ENCODE data around the gene LACTB.

Gene LACTB

DNA sequence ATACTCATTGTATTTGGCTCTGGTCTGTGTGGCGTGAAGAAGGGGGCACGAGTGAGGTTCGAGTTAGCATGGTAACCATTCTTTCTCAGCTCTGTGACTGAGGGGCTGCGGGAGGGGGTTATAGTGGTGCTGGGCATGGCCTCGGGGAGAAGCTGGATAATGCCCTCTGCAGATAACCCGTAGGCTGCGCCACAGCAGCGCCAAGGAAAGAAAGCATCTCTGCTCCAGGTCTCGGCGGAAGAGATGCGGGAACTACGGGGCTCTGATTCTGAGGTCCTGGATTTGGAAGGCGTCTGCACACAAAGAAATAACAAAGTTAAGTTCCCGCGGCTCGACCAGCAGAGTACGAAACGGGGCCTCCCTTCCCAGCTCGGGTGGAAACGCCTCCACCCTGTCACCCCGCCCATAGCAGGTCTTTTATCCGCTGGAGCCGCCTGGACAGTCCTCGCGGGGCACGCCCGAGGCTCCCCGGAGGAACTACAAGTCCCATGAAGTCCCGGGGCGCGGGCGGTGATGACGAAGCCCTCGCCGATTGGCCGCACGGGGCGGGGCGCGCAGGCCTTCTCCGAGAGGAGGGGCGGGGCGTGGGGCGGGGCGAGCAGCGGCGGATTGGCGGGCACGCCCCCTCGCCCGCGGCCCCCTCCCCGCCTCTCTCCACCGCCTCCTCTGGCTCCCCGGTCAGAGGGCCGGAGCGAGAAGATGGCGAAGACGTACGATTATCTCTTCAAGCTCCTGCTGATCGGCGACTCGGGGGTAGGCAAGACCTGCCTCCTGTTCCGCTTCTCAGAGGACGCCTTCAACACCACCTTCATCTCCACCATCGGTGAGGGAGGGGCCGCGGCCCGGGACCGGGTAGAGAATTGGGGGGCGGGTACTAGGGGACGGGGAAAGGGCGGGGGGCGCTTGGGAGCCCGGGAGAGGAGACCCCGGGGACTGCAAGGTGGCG, 67.5 kb downstream of the LACTB start, which contains the start of gene RAB8B:
TSS of gene RAB8B (plus strand) at position 681 of the 946 bp plus-strand sequence. CDS start at position 700, 19 bp downstream.
- DNase-seq (ENCODE audit: extremely low read depth, low read depth) = peak; percentile 91
- TF ChIP-seq, protein P1, sequence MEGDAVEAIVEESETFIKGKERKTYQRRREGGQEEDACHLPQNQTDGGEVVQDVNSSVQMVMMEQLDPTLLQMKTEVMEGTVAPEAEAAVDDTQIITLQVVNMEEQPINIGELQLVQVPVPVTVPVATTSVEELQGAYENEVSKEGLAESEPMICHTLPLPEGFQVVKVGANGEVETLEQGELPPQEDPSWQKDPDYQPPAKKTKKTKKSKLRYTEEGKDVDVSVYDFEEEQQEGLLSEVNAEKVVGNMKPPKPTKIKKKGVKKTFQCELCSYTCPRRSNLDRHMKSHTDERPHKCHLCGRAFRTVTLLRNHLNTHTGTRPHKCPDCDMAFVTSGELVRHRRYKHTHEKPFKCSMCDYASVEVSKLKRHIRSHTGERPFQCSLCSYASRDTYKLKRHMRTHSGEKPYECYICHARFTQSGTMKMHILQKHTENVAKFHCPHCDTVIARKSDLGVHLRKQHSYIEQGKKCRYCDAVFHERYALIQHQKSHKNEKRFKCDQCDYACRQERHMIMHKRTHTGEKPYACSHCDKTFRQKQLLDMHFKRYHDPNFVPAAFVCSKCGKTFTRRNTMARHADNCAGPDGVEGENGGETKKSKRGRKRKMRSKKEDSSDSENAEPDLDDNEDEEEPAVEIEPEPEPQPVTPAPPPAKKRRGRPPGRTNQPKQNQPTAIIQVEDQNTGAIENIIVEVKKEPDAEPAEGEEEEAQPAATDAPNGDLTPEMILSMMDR (IDR thresholded peaks at IDR 0.05; ENCODE audit: low read depth, low read length) = no peak; the same call in 1 of the 2 replicates

DNA sequence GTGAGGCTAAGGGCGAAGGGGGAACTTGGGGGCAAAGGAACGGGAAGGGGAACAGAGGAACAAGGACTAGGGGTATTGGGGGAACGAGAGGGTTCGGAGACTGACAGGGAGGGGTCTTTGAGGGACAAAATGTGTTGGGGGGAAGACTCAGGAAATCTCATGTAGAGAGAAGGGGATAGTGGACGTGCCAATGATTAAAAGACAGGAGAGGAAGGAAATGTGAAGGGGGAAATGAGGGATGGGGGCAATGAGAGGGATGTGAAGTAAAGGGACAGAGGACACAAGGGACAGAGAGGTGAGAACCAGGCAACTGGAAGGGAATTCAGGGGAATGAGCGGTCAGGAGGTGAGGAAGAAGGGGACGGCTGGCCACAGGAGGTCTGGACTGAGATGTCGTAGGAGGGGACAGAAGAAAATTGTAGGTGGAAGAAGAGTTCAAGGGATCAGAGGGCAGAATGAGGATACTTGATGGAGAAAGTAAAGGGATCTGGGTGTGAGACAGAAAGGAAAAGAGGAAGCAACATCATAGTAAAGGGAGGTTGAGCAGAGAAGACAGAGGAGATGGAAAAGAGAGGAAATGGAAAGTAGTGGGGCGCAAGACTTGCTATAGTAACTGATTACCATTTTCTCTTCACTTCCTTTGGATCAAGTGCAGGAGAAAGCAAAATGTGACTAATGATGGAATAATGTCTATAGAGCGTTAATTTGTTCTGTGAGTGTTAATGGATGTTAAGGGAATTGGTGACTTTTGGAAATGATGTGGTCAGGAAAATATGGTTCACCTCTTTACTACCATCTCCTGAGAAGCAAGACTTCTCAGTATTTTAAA, 68.5 kb downstream of the LACTB start:
- TF ChIP-seq, protein P1 (IDR thresholded peaks at IDR 0.05; ENCODE audit: low read depth, low read length) = no peak
- DNase-seq (ENCODE audit: extremely low read depth, low read depth) = no peak

DNA sequence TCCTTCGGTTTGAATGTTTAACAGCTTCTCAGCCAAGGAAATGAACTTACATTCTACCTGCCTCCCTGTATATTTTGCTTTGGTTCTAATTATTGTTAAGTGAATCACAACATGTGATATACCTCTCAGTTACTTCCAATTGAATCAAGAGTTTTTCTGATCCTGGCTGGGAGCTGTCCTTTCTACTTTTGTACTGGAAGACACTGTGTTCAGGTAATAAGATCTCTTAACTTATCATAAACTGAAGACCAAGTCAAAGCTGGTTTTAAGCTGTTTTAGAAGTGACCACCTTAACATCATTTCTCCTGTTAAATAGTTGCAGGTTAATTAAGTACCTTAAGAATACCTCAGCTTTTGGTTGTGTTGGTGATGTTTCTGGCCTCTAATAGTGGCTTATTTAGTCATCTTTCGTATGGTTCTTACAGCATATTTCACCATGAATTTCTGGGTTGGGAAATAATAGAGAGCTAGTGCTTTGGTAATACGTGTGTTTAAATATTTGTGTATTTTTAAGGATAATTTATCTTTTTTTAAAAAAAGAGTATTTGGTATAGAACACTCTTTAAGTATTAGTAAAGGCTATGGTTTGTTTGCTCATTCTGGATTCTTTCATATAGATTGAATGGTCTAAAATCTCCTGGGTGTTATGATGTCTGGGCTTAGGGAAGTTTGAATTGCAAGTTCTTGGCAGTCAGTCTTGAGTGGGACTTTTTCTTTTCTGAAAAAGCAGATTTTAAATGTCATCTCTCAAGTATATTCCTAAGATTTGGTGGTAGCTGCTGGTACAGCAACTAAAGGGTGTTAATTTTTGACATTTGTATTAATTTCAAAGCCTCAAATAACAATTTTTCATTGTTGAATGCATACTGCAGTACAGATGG, 69.3 kb downstream of the LACTB start:
- TF ChIP-seq, protein P1 (IDR thresholded peaks at IDR 0.05; ENCODE audit: low read depth, low read length) = no peak
- no peak for DNase-seq (ENCODE audit: extremely low read depth, low read depth)
